Measurements from ENCODE around the gene MRPL51.
"Not testable (repeated sequence)": the region's sequence is repeated elsewhere in the genome, so short reads cannot be mapped to it uniquely, and the experiment has no call there.

The MRPL51 gene

DNA sequence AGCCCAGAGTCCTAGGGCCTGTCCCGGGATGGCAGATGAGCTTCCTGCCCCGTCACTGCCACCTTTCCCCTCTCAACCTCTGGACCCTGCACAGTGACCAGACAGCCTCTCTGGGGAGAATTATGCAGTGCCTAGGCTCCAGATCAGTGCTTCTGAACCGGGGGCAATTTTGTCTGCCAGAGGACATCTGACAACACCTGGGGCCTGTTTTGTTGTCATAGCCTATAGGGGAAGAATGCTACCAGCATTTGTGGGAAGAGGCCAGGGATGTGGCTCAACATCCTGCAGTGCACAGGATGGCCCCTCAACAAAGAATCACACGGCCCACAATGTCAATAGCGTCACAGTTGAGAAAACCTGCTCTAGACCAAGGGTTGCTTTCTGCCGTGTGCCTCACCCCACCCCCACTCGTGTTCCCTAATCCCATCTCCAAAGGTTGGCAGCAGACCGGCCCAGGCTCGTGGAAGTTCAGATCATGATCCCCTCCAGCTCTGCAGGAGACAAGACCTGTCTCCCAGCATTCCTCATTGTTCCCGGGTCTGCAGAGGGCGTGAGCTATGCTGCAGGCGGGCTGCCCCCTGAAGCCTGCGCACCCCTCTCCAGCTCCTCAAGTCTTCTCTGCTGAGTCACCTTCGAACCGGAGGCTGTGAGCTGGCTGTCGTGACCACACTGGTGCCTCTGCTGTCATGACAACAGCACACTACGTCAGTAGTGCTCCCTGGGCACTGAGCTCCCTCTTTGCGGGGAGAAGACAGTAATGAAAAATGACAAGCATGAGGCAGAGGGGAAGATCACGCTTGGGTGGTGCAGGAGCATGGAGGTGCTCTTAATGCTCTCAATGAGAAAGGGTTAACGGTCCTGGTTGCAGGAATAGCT, 39.2 kb upstream of the MRPL51 start:
- DNase-seq (ENCODE audit: low spot score), result peak; percentile 95

- no peak for DNase-seq (ENCODE audit: low spot score)
These were observed 37.7 kb upstream of the MRPL51 start for GRCh38 chr12:6530576-6531260.

- DNase-seq (ENCODE audit: low spot score), result no peak
These were observed 36.3 kb upstream of the MRPL51 start for GRCh38 chr12:6529291-6529737.

GRCh38 chr12:6528539-6529235, 35.6 kb upstream of the MRPL51 start:
- DNase-seq (ENCODE audit: low spot score), result no peak

GRCh38 chr12:6527711-6528110, 34.6 kb upstream of the MRPL51 start:
- DNase-seq (ENCODE audit: low spot score), result no peak

- DNase-seq (ENCODE audit: low spot score), result no peak
These were observed 33.9 kb upstream of the MRPL51 start for GRCh38 chr12:6526766-6527525.

- no peak for DNase-seq (ENCODE audit: low spot score)
These were observed 33.1 kb upstream of the MRPL51 start for GRCh38 chr12:6526201-6526600.

DNA sequence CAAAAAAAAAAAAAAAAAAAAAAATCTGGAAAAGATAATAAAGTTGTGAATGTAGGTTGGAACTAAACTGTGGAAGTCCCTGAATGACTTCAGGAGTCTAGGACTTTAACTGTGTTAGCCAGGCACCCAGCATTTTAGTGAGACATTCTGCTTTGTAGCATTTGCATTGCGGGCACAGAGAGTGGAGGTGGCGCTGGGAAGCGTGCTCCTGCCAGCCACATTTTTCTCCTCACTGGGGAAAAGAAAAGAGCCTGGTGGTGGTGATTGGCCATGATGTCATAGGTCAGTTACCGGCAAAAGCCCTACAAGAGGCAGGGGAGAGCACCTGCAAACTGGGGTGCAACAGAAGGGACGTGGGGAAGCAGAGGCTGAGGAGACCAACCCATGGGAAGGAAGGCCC, 31.6 kb upstream of the MRPL51 start:
- DNase-seq (ENCODE audit: low spot score), result no peak

DNA sequence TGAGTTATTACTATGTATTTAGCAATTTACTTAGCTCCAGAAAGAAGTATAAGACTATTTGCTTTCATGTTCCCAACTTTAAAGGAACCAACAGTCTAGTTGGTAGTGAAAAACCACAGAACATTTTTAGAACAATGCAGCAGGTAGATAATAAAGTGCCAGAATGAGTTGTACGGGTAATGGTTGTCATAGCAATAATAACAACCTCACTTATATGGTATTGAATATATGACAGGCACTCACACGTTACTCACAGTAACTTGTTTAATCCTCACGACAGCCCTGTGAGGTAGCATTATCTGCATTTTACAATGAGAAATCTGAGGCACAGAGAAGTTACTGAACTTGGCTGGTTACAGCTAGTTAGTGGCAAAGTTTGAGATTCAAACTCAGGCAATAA, 30.6 kb upstream of the MRPL51 start:
- no peak for DNase-seq (ENCODE audit: low spot score)

GRCh38 chr12:6522193-6522592, 29.1 kb upstream of the MRPL51 start:
- no peak for DNase-seq (ENCODE audit: low spot score)

- DNase-seq (ENCODE audit: low spot score), result no peak
These were observed 27.1 kb upstream of the MRPL51 start for GRCh38 chr12:6520186-6520585.

DNA sequence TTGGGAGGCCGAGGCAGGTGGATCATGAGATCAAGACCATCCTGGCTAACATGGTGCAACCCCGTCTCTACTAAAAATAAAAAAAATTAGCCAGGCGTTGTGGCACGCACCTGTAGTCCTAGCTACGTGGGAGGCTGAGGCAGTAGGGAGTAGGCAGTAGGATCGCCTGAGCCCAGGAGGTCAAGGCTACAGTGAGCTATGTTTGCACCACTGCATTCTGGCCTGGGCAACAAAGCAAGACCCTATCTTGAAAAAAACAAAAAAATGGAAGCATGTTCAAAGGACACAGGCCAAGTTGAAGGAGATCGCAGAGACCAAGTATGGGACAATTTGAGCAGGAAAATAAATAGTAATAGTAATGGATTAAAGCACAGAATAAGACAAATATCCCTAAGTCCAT, 15.0 kb upstream of the MRPL51 start:
- no peak for DNase-seq (ENCODE audit: low spot score)

DNA sequence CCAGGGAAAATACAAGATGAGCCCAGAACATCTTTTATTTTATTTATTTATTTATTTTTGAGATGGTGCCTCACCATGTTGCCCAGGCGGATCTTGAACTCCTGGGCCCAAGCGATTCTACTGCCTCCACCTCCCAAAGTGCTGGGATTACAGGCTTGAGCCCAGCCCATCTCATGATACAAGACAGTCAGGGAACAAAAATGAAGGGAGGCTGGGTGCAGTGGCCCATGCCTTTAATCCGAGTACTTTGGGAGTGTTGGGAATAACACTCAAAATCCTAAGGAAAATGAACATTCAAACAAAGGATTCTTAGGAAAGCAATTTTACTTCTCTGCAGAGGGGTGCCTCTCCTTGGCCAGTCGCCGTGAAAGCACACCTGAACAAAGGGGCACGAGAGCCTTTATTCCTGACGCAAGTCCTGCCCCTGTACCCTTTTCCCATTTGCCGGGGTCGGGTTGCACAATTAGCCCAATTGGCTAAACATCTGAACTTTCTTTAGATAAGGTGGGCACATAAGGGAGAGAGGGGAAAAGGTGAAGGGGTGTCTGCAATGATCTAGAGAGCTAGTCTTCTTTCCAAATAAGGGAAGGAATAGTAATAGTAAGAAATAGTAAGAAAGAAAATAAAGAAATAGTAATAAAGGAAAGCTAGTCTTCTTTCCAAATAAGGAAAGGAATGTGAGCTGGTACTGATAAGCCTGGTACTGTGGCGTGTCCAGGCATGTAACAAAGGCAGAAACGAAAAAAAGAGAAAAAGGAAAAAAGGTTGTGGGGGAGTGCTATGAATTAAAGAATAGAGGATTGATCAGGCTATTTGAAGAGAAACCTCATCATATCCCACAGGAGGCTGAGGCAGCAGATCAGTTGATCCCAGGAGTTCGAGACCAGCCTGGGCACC, 14.3 kb upstream of the MRPL51 start:
- DNase-seq (ENCODE audit: low spot score), result no peak

DNA sequence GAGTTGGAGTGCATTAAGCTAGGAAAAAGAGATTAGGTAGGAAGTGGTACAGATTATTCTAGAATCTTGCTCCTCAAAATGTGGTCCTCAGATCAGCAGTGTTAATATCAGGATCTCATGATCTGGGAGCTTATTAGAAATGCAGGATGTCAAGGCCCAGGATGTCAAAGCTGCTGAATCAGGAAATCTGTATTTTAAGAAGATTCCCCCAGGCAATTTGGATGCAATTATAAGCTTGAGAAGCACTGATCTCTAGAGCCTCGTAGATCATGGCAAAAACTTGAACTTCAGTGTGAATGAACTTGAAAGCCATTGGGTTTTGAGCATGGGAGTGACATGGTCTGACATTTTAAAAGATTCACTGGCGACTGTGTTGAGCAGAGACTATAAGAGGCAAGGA, 7.4 kb upstream of the MRPL51 start:
- DNase-seq (ENCODE audit: low spot score), result no peak

- DNase-seq (ENCODE audit: low spot score), result not testable (repeated sequence)
These were observed 4.2 kb upstream of the MRPL51 start for GRCh38 chr12:6497291-6497690.

DNA sequence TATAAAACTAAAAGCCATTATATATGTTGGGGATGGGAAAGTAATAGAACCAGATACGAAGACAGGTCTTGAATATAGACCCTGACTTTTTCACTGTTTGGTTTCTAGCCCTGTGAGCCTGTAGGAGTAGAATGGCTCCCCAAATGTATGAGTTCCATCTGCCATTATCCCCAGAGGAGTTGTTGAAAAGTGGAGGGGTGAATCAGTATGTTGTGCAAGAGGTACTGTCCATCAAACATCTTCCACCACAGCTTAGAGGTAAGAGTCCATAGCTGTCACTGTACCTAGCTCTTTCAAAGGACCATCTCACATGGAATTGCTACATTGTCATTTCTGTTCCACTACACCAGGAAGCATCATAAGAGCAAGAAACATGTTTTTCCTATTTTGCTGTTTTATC, 1.9 kb upstream of the MRPL51 start:
- DNase-seq (ENCODE audit: low spot score), result no peak

GRCh38 chr12:6494258-6494743, 1.2 kb upstream of the MRPL51 start:
- peak; percentile 49 for DNase-seq (ENCODE audit: low spot score)

DNA sequence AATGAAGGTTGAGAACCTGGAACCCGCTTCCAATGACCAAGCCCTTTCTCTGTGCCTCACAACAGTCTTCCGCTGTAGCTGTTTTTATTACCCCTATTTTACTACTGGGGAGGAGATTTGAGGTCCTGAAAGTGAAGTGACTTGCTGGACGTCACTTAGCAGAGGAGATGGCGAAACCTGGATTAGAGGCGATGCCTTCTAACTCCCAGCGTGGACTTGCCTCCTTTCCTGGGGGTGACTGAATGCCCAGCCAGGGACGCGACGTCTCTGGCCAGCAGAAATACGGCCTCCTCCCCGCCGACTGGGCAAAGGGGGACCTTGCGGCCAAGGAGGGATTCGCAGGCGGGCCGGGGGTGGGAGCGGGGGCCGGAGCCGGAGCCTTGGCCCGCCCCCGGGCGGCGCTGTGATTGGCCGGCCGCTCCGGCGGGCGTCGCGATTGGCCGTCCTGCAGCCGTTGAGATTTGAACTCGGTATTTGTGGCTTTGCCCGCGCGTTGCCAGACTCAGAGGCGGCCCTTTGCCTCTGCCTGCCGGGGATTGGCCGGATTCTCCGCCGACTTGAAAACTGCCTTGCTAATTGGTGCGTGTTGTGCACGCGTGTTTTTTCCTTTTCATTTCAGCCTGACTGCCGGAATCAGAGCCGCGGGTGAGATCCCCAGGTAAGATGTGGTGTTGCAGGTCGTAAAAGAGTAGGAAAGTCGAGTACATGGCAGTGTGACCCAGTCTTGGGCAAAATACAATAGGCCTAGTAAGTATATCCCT, 615 bp upstream of the MRPL51 start, which contains the start of gene NCAPD2:
Gene NCAPD2, plus strand, starts transcription at position 606 of the 761 bp plus-strand sequence. CDS start 997 bp downstream, outside the sequence.
- DNase-seq (ENCODE audit: low spot score), result peak; percentile 99

DNA sequence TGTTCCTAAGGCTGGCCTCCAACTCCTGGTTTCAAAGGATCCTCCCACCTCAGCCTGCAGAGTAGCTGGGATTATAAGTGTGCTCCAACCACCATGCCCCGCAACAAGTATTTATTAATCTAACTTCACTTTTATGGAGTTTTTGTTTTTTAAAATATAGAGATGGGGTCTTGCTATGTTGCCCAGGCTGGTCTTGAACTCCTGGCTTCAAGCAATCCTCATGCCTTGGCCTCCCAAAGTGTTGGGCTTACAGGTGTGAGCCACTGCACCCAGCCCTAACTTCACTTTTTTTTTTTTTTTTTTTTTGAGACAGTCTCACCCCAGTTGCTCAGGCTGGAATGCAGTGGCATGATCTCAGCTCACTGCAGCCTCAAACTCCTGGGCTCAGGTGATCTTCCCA, 2.4 kb downstream of the MRPL51 start:
- not testable (repeated sequence) for DNase-seq (ENCODE audit: low spot score)

DNA sequence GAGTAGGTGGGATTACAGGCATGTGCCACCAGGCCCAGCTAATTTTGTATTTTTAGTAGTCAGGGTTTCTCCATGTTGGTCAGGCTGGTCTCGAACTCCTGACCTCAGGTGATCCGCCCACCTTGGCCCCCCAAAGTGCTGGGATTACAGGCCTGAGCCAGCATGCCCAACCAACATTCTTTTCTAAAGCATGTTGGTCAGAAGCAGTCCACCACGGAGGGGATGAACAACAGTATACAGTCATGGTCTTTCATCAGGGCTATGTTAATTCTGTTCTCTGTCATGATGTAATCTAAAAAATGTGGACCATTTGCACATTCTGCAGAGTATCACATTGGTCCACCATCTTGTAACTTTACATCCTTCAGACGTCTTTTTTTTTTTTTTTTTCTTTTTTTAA, 3.6 kb downstream of the MRPL51 start:
- DNase-seq (ENCODE audit: low spot score), result no peak
